K562 (cell line): ENCODE measurements around the gene ERVH48-1. TPM values are rescaled to one million over a fixed set of nuclear protein-coding genes. Genes with fewer than 3 reads are reported as not detected.

Source experiments
- C11orf30 ChIP-seq: fragments of 450-650 bp; IDR thresholded peaks from 2 replicates; pipeline ENCODE4 v1.6.1; 2016; ENCODE audit warnings: low read depth, mild to moderate bottlenecking
- CREB1 ChIP-seq, 2 experiments: sonication (generic) in 1 of 2; formaldehyde crosslinking in 1 of 2; IDR thresholded peaks; 2 replicates each; pipeline versions ENCODE4 v1.6.1 to v1.8.0; 2012 to 2022; ENCODE audit warnings: inconsistent platforms in 1 of 2, mild to moderate bottlenecking in 1 of 2, missing genetic modification reagents in 1 of 2, moderate library complexity in 1 of 2
- CXXC5 ChIP-seq: fragments of 250-450 bp; sonication (Bioruptor Pico); IDR thresholded peaks from 2 replicates; pipeline ENCODE4 v1.8.0; 2022; ENCODE audit warnings: inconsistent platforms, mild to moderate bottlenecking, moderate library complexity
- FOXP1 ChIP-seq: sonication (generic); formaldehyde crosslinking; IDR thresholded peaks from 2 replicates; pipeline ENCODE4 v1.8.0; 2022; ENCODE audit warnings: mild to moderate bottlenecking, missing genetic modification reagents
- HCFC1 ChIP-seq: IDR thresholded peaks from 2 replicates; pipeline ENCODE4 v1.6.1; 2012; ENCODE audit warnings: low read depth, low read length, improper control_type of control experiment
- HINFP ChIP-seq: fragments of 450-650 bp; conservative IDR thresholded peaks from 2 replicates; pipeline ENCODE4 v1.6.1; 2016; ENCODE audit warnings: missing genetic modification characterization, low read depth, mild to moderate bottlenecking, control low read depth, missing compliant biosample characterization
- NFYB ChIP-seq: IDR thresholded peaks from 2 replicates; pipeline ENCODE4 v1.6.1; 2011; ENCODE audit warnings: mild to moderate bottlenecking, moderate library complexity; ENCODE audit not compliant: insufficient read length; ENCODE audit errors: extremely low read depth
- PHF21A ChIP-seq: fragments of 450-650 bp; IDR thresholded peaks from 2 replicates; pipeline ENCODE4 v1.6.1; 2017; ENCODE audit warnings: low read depth, borderline replicate concordance
- PREB ChIP-seq: sonication (generic); formaldehyde crosslinking; IDR thresholded peaks from 2 replicates; pipeline ENCODE4 v1.8.1; 2023; ENCODE audit warnings: mild to moderate bottlenecking, missing genetic modification reagents
- PRMT5 ChIP-seq: sonication (generic); formaldehyde crosslinking; IDR thresholded peaks from 2 replicates; pipeline ENCODE4 v1.5.0; 2020; ENCODE audit warnings: missing genetic modification reagents
- SAP30 ChIP-seq: fragments of 200-600 bp; sonication (generic); IDR thresholded peaks from 2 replicates; pipeline ENCODE4 v1.6.1; 2012; ENCODE audit warnings: borderline replicate concordance, low read depth, mild to moderate bottlenecking, moderate library complexity, low read length, control low read depth, inconsistent platforms; ENCODE audit not compliant: insufficient read depth, poor library complexity, severe bottlenecking
- SRF ChIP-seq, 2 experiments: fragments of 250-450, 450-650 bp in 1 of 2; sonication (Bioruptor Pico) in 1 of 2; sonication (generic) in 1 of 2; formaldehyde crosslinking; IDR thresholded peaks; 2 replicates each; pipeline versions ENCODE4 v1.5.0 to v1.5.1; 2020 to 2022; ENCODE audit warnings: mild to moderate bottlenecking in 1 of 2, missing genetic modification reagents in 1 of 2
- UBTF ChIP-seq, 2 experiments: IDR thresholded peaks; 2 replicates each; pipeline ENCODE4 v1.6.1; 2012; ENCODE audit warnings: improper control_type of control experiment in 2 of 2, low read depth in 2 of 2, low read length in 2 of 2, borderline replicate concordance in 1 of 2
- ZBTB1 ChIP-seq: sonication (generic); formaldehyde crosslinking; IDR thresholded peaks from 2 replicates; pipeline ENCODE4 v1.8.1; 2023; ENCODE audit warnings: missing genetic modification reagents, low read depth, mild to moderate bottlenecking, borderline replicate concordance
- ZNF398 ChIP-seq: fragments of 250-450 bp; sonication (Bioruptor Pico); IDR thresholded peaks from 2 replicates; pipeline ENCODE4 v1.8.0; 2021; ENCODE audit warnings: moderate library complexity, mild to moderate bottlenecking, inconsistent platforms
- ZNF740 ChIP-seq, 3 experiments: fragments of 200-800 bp in 1 of 3; sonication (Bioruptor generic) in 1 of 3; sonication (generic) in 1 of 3; formaldehyde crosslinking in 1 of 3; IDR thresholded peaks; 2 replicates each; pipeline versions ENCODE4 v1.6.1 to v1.8.0; 2016 to 2022; ENCODE audit warnings: mild to moderate bottlenecking in 2 of 3, missing compliant biosample characterization in 2 of 3, missing genetic modification characterization in 2 of 3, missing genetic modification reagents in 1 of 3
- polyA plus RNA-seq, 8 experiments: library from polyadenylated mRNA; depleted of rRNA in 4 of 8; stranded (reverse) in 5 of 8; unstranded in 3 of 8; fragments of >200 nt; fragmentation: Nextera tagmentation in 2 of 8; fragmentation: Illumina TruSeq in 1 of 8; extraction: Ambion mirVana in 2 of 8; extraction: Trizol in 1 of 8; gene quantifications; 2 replicates each; pipeline versions ENCODE4 v1.2.1 to v1.2.3, GENCODE V29; 2011 to 2014; ENCODE audit warnings: inconsistent platforms in 1 of 8, missing spikeins in 1 of 8
- total RNA-seq, 7 experiments: library from RNA; depleted of rRNA in 6 of 7; stranded (reverse); fragments of >200 nt in 6 of 7; fragmentation: Illumina TruSeq in 2 of 7; extraction: Trizol in 2 of 7; gene quantifications; 2 replicates each; pipeline versions ENCODE4 v1.2.1 to v1.2.3, GENCODE V29; 2011 to 2021; ENCODE audit warnings: low replicate concordance in 1 of 7

The ERVH48-1 gene
- total and polyA plus RNA-seq, 9 of the 15 experiments (the other 6 are each of a cell fraction or from before 2014, with no cell fraction given) = 0.08 to 0.49 (median 0.16) TPM; not detected in 3

- TF ChIP-seq HINFP (tag) = no peak
- no peak for TF ChIP-seq ZNF398 (CRISPR knock-in tag)
- no peak for TF ChIP-seq PREB
- TF ChIP-seq HCFC1 = peak; percentile 62
- peak; percentile 97 for TF ChIP-seq CREB1 (IDR thresholded peaks at IDR 0.05)
- TF ChIP-seq CREB1 (CRISPR knock-in tag; IDR thresholded peaks at IDR 0.05) = peak; percentile 95
- peak; percentile 77; the same call in 1 of the 2 replicates for TF ChIP-seq PHF21A
- peak; percentile 99 for TF ChIP-seq CXXC5 (CRISPR knock-in tag)
- TF ChIP-seq FOXP1 (CRISPR knock-in tag) = no peak; the same call in 1 of the 2 replicates
- peak; percentile 85 for TF ChIP-seq NFYB
- TF ChIP-seq SAP30 = no peak
- TF ChIP-seq C11orf30 = peak; percentile 14; the same call in 1 of the 2 replicates
- 0 out of 2 replicates have a peak, but pooled peaks have one; percentile 35 for TF ChIP-seq PRMT5
- TF ChIP-seq UBTF (IDR thresholded peaks at IDR 0.05; ENCODE audit: borderline replicate concordance in 1 of 2, low read depth in 2 of 2, low read length in 2 of 2) = 0 out of 4 replicates have a peak, but pooled peaks of 1 of the 2 experiments have one; percentile 12
- peak in 1 of 2 experiments; percentile 81; a peak in 2 of 4 replicates for TF ChIP-seq SRF (CRISPR knock-in tag; IDR thresholded peaks at IDR 0.05)
- TF ChIP-seq ZBTB1 (CRISPR knock-in tag) = no peak
- TF ChIP-seq ZNF740 (CRISPR knock-in tag; IDR thresholded peaks at IDR 0.05) = peak; percentile 93
- TF ChIP-seq ZNF740 (tag; IDR thresholded peaks at IDR 0.05) = 0 out of 4 replicates have a peak, but pooled peaks of 1 of the 2 experiments have one; percentile 16
Observed at GRCh38 chr21:42973991-42974831, 48.8 kb upstream of the ERVH48-1 start, which contains the start of gene PKNOX1 (continued).
